Psoas muscle (tissue), 8 donors: ENCODE measurements around the gene CLIP3. TPM values are rescaled to one million over a fixed set of nuclear protein-coding genes. Genes with fewer than 3 reads are reported as not detected.
A peak's percentile ranks its signal among the peaks of the same experiment; 100 is the strongest.

ENCODE experiments used
- ATAC-seq, 4 donors: fragments of 200-7000 bp; cut with Tn5 transposase; one replicate each; pipeline ENCODE4 v1.9.1; 2020; ENCODE audit warnings: moderate library complexity in 3 of 4, mild to moderate bottlenecking in 2 of 4
- DNase-seq, 2 donors: peaks; one replicate each; pipeline ENCODE4 v3.0.0-alpha.2; 2020
- H3K27ac ChIP-seq: fragments of 200-600 bp; one replicate; pipeline ENCODE4 v1.8.0; 2022
- H3K27me3 ChIP-seq, 3 donors: fragments of 200-600 bp in 1 of 3; one replicate each; pipeline versions ENCODE4 v1.6.1 to v1.8.0; 2013 to 2022; ENCODE audit warnings: low read length in 2 of 3, mild to moderate bottlenecking in 2 of 3, moderate library complexity in 1 of 3; ENCODE audit not compliant: insufficient read depth in 3 of 3
- H3K36me3 ChIP-seq, 2 donors: fragments of 200-600 bp in 1 of 2; one replicate each; pipeline versions ENCODE4 v1.6.1 to v1.8.0; 2013 to 2022; ENCODE audit warnings: low read depth in 1 of 2, mild to moderate bottlenecking in 1 of 2, moderate library complexity in 1 of 2; ENCODE audit not compliant: insufficient read depth in 1 of 2
- H3K4me1 ChIP-seq: fragments of 200-600 bp; one replicate; pipeline ENCODE4 v1.8.0; 2022
- H3K4me3 ChIP-seq: fragments of 200-600 bp; one replicate; pipeline ENCODE4 v1.8.0; 2022; ENCODE audit warnings: mild to moderate bottlenecking
- H3K9me3 ChIP-seq: fragments of 200-600 bp; one replicate; pipeline ENCODE4 v1.8.0; 2022
- WGBS, 3 donors: extraction: QIAGEN DNeasy Blood & Tissue Kit; methylation state at CpG; one replicate each; pipeline versions ENCODE4 v1.1.6 to v1.1.7; 2013; 5-methylcytosine and 5-hydroxymethylcytosine counted together
- intact Hi-C, 2 donors: fragments of 100-400 bp; cut with DNase I; formaldehyde crosslinking; loops; one replicate each; pipeline versions ENCODE4 v1.11.0 to v1.14.2; 2022
- polyA plus RNA-seq, 3 donors: library from polyadenylated mRNA; stranded (reverse); fragments of 200-250 nt; gene quantifications; one replicate each; pipeline ENCODE4 v1.2.3, GENCODE V29; 2013
- total RNA-seq, 4 donors: library from RNA; stranded (reverse); fragmentation: NEBNext Ultra II Directional in 2 of 4; extraction: Animal tissue kit (Norgen Biotek cat#: 25700) in 2 of 4; gene quantifications; one replicate each; pipeline versions ENCODE4 v1.2.1 to v1.2.4, GENCODE V29; 2021 to 2023
- TF ChIP-seq, protein P1 (sequence below): fragments of 200-600 bp; IDR thresholded peaks from one replicate; pipeline ENCODE4 v1.8.0; 2022; ENCODE audit warnings: antibody characterized with exemption
- donor health status: healthy with polysubstance abuse.
- donor health status: DM: no; HTN: no; CAD: no; lungs with moderate emphysema.
- donor health status: Bipolar disorder and iron deficiency.
- donor health status: healthy.
- donor health status: DM: yes; HTN: yes; CAD: no.
- donor health status: DM: no; HTN: no; CAD: no.
- donor health status: DM: no; HTN: no; CAD: no.
- donor health status: DM: yes; HTN: yes; CAD: no.

Gene CLIP3
- total and polyA plus RNA-seq, 7 donors, result 0.51 to 3.9 (median 1.2) TPM

GRCh38 chr19:36009633-36010379 lies 22.9 kb downstream of the CLIP3 start:
- Histone ChIP-seq H3K4me3 (peak overlapping the region; percentile 49), H3K9me3 (no peaks in the 10 kb centered on the region), H3K27ac (no peak overlapping the region), H3K4me1 (peaks cover 6% of the 10 kb centered on the region), H3K27me3 (peaks cover 0 to 2% (median 0%) of the 10 kb centered on the region in 3 donors), H3K36me3 (no peaks in the 10 kb centered on the region)
- DNase-seq, result no peak
- ATAC-seq, result no peak
- WGBS, 3 donors, result 50 to 57% (median 52%) methylated on average over 14 to 15 of the region's 15 CpGs
- intact Hi-C loops, result no loop called here
- TF ChIP-seq, protein P1, sequence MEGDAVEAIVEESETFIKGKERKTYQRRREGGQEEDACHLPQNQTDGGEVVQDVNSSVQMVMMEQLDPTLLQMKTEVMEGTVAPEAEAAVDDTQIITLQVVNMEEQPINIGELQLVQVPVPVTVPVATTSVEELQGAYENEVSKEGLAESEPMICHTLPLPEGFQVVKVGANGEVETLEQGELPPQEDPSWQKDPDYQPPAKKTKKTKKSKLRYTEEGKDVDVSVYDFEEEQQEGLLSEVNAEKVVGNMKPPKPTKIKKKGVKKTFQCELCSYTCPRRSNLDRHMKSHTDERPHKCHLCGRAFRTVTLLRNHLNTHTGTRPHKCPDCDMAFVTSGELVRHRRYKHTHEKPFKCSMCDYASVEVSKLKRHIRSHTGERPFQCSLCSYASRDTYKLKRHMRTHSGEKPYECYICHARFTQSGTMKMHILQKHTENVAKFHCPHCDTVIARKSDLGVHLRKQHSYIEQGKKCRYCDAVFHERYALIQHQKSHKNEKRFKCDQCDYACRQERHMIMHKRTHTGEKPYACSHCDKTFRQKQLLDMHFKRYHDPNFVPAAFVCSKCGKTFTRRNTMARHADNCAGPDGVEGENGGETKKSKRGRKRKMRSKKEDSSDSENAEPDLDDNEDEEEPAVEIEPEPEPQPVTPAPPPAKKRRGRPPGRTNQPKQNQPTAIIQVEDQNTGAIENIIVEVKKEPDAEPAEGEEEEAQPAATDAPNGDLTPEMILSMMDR, result no peak

DNA sequence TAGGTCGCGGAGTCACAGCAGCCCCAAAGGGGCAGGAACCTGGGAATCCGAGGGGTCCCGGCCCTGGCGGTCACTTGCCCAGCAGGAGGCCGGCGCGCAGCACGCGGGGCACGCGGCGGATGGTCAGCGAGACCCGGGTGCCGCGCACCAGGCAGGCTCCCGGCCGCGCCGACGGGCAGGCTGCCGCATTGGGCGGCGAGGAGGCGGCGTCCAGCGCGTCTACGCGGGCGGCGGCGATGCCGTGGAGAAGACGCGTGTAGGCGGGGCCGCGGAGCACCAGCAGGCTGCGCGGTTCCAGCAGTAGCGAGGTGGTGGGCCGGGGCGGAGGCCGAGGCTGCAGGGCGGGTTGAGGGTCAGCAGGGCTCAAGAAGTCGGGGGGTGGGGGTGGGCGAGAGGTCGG lies 23.5 kb downstream of the CLIP3 start:
- H3K4me3 ChIP-seq, result peak overlapping the region; percentile 49
- peak; percentile 78 to 80 for DNase-seq
- no peak overlapping the region for H3K27ac ChIP-seq
- TF ChIP-seq, protein P1, result no peak
- no peaks in the 10 kb centered on the region for H3K36me3 ChIP-seq
- no peaks in the 10 kb centered on the region for H3K9me3 ChIP-seq
- H3K27me3 ChIP-seq, result peaks cover 0 to 2% (median 0%) of the 10 kb centered on the region in 3 donors
- WGBS, 3 donors, result 1 to 2% (median 1%) methylated on average over 45 to 50 of the region's 50 CpGs
- intact Hi-C loops, result no loop called here
- peaks cover 6% of the 10 kb centered on the region for H3K4me1 ChIP-seq
- ATAC-seq, result peak in 2 of 4 donors; percentile 15 to 35

GRCh38 chr19:36008336-36008978 lies 24.2 kb downstream of the CLIP3 start, which contains the start of gene SYNE4:
TSS of gene SYNE4 (minus strand) at chr19:36008813. CDS start at chr19:36008681, 132 bp downstream.
- WGBS, 3 donors, result 45 to 51% (median 50%) methylated on average over 19 of the region's 19 CpGs
- ATAC-seq (peak in 1 of 4 donors; percentile 7), DNase-seq (no peak)
- TF ChIP-seq, protein P1, result no peak
- intact Hi-C loops, result no loop called here
- H3K4me3 ChIP-seq, result peak within 1 kb of the TSS; percentile 49
- peaks cover 0 to 2% of the 10 kb centered on the region in 2 donors for H3K36me3 ChIP-seq
- H3K27ac ChIP-seq, result no peak within 1 kb of the TSS
- peaks cover 0 to 2% (median 0%) of the 10 kb centered on the region in 3 donors for H3K27me3 ChIP-seq
- H3K4me1 ChIP-seq, result peaks cover 4% of the 10 kb centered on the region
- no peaks in the 10 kb centered on the region for H3K9me3 ChIP-seq

GRCh38 chr19:36006955-36007354 lies 25.7 kb downstream of the CLIP3 start:
- H3K27ac ChIP-seq, result no peak overlapping the region
- TF ChIP-seq, protein P1, result no peak
- no peak overlapping the region for H3K4me3 ChIP-seq
- ATAC-seq, result no peak
- intact Hi-C loops, result no loop called here
- 70 to 78% (median 76%) methylated on average over 5 of the region's 5 CpGs for whole genome bisulfite sequencing, 3 donors
- peaks cover 0 to 2% (median 0%) of the 10 kb centered on the region in 3 donors for H3K27me3 ChIP-seq
- H3K4me1 ChIP-seq, result no peaks in the 10 kb centered on the region
- DNase-seq, result no peak
- H3K36me3 ChIP-seq, result peaks cover 0 to 4% of the 10 kb centered on the region in 2 donors
- H3K9me3 ChIP-seq, result no peaks in the 10 kb centered on the region
